ENCODE measurements around the gene OR1F1. TPM values are rescaled to one million over a fixed set of nuclear protein-coding genes. Genes with fewer than 3 reads are reported as not detected.

OR1F1 gene
- total RNA-seq, 4 donors from 2014 or later: not detected

DNA sequence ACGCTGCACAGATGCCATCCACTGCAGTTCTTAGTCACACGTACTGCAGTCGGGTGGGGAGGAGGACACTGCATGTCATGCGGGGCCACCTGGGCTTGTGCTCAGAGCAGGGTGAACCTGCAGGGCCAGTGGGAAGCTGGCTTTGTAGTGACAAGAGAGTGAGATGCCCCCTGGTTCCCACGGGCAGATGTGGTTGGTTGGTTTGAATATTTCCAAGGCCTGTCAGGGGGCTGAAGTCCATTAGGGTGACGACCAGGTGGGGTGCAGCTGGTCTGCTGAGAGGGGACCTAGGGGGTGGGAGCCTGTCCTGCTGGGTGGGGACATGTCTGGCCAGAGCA, 38.8 kb upstream of the OR1F1 start:
- H3K27me3 ChIP-seq: peaks cover 9 to 22% (median 11%) of the 10 kb centered on the region in 3 donors
- no peak for ATAC-seq
- in situ Hi-C loops (cut with MboI; ENCODE audit: low sequenced_read_pairs in 4 of 4): no loop called here
- DNase-seq: no peak
- H3K36me3 ChIP-seq: no peaks in the 10 kb centered on the region
- no peaks in the 10 kb centered on the region for H3K9me3 ChIP-seq
- H3K4me1 ChIP-seq: peaks cover 20 to 27% of the 10 kb centered on the region in 2 donors
- intact Hi-C loops (cut with DNase I; ENCODE audit: low total_unique reads): loop anchor here (10.0 kb wide), 1 partner anchor 264 kb away; the partner anchor contains the start of gene FLYWCH2
- peak overlapping the region in 1 of 4 donors; percentile 68 for H3K27ac ChIP-seq
- TF ChIP-seq, protein P1, sequence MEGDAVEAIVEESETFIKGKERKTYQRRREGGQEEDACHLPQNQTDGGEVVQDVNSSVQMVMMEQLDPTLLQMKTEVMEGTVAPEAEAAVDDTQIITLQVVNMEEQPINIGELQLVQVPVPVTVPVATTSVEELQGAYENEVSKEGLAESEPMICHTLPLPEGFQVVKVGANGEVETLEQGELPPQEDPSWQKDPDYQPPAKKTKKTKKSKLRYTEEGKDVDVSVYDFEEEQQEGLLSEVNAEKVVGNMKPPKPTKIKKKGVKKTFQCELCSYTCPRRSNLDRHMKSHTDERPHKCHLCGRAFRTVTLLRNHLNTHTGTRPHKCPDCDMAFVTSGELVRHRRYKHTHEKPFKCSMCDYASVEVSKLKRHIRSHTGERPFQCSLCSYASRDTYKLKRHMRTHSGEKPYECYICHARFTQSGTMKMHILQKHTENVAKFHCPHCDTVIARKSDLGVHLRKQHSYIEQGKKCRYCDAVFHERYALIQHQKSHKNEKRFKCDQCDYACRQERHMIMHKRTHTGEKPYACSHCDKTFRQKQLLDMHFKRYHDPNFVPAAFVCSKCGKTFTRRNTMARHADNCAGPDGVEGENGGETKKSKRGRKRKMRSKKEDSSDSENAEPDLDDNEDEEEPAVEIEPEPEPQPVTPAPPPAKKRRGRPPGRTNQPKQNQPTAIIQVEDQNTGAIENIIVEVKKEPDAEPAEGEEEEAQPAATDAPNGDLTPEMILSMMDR (IDR thresholded peaks at IDR 0.05 in 4 of 5, conservative IDR thresholded peaks at IDR 0.05 in 1 of 5): no peak
- TF ChIP-seq POLR2A (IDR thresholded peaks at IDR 0.05): no peak
- no peak overlapping the region for H3K4me3 ChIP-seq

DNA sequence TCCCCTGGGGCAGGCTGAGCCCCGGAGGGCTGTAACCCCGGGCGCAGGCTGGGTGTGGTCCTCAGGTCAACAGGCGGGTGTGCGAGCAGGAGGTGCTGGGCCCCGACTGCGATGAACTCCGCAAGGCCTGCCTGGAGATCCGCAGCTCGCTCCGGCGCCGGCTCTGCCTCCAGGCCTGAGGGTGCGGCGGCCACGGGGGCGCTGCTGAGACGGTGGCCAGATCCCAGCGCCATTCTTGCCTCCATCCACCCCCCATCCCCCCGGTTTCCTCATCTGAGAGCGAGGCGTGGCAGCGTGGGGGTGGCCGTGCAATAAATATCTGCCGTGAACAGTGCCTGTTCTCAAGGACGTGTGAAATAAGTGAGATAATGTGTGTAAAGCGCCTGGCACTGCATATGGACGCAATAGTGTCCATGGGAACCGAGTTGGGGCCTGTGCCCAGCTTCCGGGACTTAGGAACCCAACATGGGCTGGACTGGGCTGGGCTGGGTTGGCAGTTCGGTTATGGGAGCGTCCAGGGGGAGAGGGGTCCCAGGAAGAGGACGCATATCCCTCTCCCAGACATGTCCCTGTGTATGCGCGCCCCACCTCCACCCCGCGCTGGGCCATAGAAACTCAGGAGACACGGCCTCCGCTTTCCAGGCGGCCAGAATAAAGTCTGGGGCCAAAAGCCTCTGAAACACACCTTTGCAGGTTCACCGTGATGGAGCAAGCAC, 38.2 kb upstream of the OR1F1 start:
- Histone ChIP-seq H3K27ac (peak overlapping the region; percentile 68 to 78 (median 72)), H3K9me3 (no peaks in the 10 kb centered on the region), H3K27me3 (peaks cover 9 to 22% (median 11%) of the 10 kb centered on the region in 3 donors), H3K4me3 (peak overlapping the region; percentile 67 to 87 (median 67)), H3K4me1 (peaks cover 15 to 21% of the 10 kb centered on the region in 2 donors), H3K36me3 (no peaks in the 10 kb centered on the region)
- ATAC-seq: peak; percentile 11 to 16
- TF ChIP-seq, protein P1 (IDR thresholded peaks at IDR 0.05 in 4 of 5, conservative IDR thresholded peaks at IDR 0.05 in 1 of 5): peak in 3 of 5 experiments; percentile 15 to 39 (median 33)
- no peak for TF ChIP-seq POLR2A (IDR thresholded peaks at IDR 0.05)
- no peak for DNase-seq
- in situ Hi-C loops (cut with MboI; ENCODE audit: low sequenced_read_pairs in 4 of 4) (no loop called here), intact Hi-C loops (cut with DNase I; ENCODE audit: low total_unique reads) (loop anchor here (1.0 to 10.0 kb wide), 5 partner anchors 9 to 355 kb away; partner anchors contain the start of genes CLUAP1 and FLYWCH2)

DNA sequence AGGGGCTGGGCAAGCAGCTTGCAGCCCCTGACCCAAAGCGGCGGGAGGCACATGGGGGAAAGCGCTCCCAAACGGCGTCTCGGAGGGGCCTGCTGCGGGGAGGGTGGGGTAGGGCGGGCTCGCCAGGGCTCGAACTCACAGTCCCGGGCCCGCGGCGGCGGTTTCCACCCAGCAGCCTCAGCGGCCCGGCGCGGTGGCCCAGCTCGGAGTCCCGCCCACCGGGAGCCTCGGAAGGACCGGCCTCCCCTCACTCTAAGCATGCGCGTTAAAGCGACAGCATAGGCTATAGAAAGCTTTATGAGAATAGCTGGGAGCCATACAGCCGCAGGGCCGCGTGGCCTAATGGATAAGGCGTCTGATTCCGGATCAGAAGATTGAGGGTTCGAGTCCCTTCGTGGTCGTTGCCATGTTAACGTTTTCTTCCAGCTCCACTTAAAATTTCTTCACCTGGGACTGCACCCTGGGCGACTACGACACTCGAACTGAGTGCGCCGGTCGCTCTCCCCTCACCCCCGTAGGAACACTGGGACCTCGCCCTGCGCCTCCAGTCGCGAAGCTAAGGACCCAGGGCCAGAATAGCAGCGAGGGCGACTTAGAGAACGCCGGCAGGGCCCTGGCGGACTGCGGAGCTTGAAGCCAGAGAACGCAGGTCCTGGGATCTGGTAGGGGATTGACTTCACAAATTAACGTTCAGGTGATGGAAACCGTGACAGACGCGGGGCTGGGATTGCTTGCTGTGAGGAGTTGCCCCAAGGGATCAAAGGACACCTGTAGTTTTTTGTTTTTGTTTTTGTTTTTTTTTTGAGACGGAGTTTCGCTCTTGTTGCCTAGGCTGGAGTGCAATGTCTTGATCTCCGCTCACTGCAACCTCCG, 37.4 kb upstream of the OR1F1 start:
- peaks cover 13% of the 10 kb centered on the region in 2 donors for H3K4me1 ChIP-seq
- intact Hi-C loops (cut with DNase I; ENCODE audit: low total_unique reads): loop anchor here (1.0 to 10.0 kb wide), 4 partner anchors 8 to 354 kb away; partner anchors contain the start of gene CLUAP1

DNA sequence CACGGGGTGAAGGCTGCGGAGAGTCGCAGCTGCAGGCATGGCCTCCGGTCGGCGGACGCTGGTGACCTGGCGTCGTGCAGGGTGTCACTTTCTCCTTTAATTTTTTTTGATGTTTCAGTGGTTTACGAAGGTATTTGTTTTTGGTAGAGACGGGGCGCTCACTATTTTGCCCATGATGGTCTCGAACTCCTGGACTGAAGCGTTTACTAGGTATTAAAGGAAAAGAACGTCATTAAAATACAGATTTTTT, 36.1 kb upstream of the OR1F1 start:
- intact Hi-C loops (cut with DNase I; ENCODE audit: low total_unique reads) (loop anchor here (1.0 to 10.0 kb wide), 2 partner anchors 14 to 353 kb away; partner anchors contain the start of gene CLUAP1), in situ Hi-C loops (cut with MboI; ENCODE audit: low sequenced_read_pairs in 4 of 4) (no loop called here)
- H3K27ac ChIP-seq: peak overlapping the region in 3 of 4 donors; percentile 30 to 52 (median 35)
- H3K36me3 ChIP-seq: no peaks in the 10 kb centered on the region
- H3K4me3 ChIP-seq: peak overlapping the region; percentile 19 to 67 (median 41)
- peaks cover 10 to 13% of the 10 kb centered on the region in 2 donors for H3K4me1 ChIP-seq
- DNase-seq (no peak), ATAC-seq (no peak)
- H3K27me3 ChIP-seq: peaks cover 12 to 27% (median 19%) of the 10 kb centered on the region in 3 donors
- TF ChIP-seq, protein P1 (IDR thresholded peaks at IDR 0.05 in 4 of 5, conservative IDR thresholded peaks at IDR 0.05 in 1 of 5): no peak
- TF ChIP-seq POLR2A (IDR thresholded peaks at IDR 0.05): no peak
- H3K9me3 ChIP-seq: no peaks in the 10 kb centered on the region

More for the DNA sequence above, 37.4 kb upstream of the OR1F1 start:
- Histone ChIP-seq H3K9me3 (no peaks in the 10 kb centered on the region), H3K27ac (peak overlapping the region; percentile 68 to 78 (median 72)), H3K36me3 (no peaks in the 10 kb centered on the region), H3K4me3 (peak overlapping the region; percentile 67 to 87 (median 67)), H3K27me3 (peaks cover 9 to 22% (median 11%) of the 10 kb centered on the region in 3 donors)
- DNase-seq (peak; percentile 77 to 88), ATAC-seq (peak; percentile 83 to 86)
- TF ChIP-seq, protein P1 (IDR thresholded peaks at IDR 0.05 in 4 of 5, conservative IDR thresholded peaks at IDR 0.05 in 1 of 5): no peak
- no peak for TF ChIP-seq POLR2A (IDR thresholded peaks at IDR 0.05)
- in situ Hi-C loops (cut with MboI; ENCODE audit: low sequenced_read_pairs in 4 of 4): no loop called here
